Retinal pigment epithelial cell (primary cell): ENCODE measurements around the gene MRLN.
"Not testable (repeated sequence)": the region's sequence is repeated elsewhere in the genome, so short reads cannot be mapped to it uniquely, and the experiment has no call there.

Source experiments
- DNase-seq: peaks from one replicate; pipeline ENCODE4 v3.0.0-alpha.2; 2010; ENCODE audit warnings: low read depth
- H3K4me3 ChIP-seq: 2 replicates; pipeline ENCODE4 v1.5.1; 2011; ENCODE audit warnings: mild to moderate bottlenecking, low read length, control low read depth, moderate library complexity
- TF ChIP-seq, protein P1 (sequence below): conservative IDR thresholded peaks from 2 replicates; pipeline ENCODE4 v1.5.1; 2011; ENCODE audit warnings: low read depth, low read length, control low read depth, inconsistent platforms

The MRLN gene

DNA sequence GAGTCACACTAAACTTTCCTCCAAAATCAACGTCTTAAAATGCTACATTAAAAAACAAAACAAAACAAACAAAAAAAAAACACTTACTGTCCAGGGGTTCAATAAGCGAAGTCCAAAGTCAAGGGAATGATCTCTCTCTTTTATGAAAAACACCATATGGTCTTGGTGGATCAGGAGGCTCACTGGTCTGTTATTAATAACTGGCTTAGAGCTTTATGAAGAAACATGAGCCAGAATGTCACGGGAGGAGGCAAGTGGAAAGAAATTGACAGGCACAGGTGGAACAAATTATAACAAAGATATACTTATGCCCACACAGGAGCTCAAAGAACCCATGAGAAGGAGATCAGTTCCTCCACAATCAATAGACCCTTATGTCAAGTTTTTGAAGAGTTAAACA lies at the start of gene MRLN:
Gene MRLN, minus strand, starts transcription at position 189 of the 400 bp plus-strand sequence.
- DNase-seq, result no peak
- TF ChIP-seq, protein P1, sequence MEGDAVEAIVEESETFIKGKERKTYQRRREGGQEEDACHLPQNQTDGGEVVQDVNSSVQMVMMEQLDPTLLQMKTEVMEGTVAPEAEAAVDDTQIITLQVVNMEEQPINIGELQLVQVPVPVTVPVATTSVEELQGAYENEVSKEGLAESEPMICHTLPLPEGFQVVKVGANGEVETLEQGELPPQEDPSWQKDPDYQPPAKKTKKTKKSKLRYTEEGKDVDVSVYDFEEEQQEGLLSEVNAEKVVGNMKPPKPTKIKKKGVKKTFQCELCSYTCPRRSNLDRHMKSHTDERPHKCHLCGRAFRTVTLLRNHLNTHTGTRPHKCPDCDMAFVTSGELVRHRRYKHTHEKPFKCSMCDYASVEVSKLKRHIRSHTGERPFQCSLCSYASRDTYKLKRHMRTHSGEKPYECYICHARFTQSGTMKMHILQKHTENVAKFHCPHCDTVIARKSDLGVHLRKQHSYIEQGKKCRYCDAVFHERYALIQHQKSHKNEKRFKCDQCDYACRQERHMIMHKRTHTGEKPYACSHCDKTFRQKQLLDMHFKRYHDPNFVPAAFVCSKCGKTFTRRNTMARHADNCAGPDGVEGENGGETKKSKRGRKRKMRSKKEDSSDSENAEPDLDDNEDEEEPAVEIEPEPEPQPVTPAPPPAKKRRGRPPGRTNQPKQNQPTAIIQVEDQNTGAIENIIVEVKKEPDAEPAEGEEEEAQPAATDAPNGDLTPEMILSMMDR, result no peak
- H3K4me3 ChIP-seq, result no peak within 1 kb of the TSS

DNA sequence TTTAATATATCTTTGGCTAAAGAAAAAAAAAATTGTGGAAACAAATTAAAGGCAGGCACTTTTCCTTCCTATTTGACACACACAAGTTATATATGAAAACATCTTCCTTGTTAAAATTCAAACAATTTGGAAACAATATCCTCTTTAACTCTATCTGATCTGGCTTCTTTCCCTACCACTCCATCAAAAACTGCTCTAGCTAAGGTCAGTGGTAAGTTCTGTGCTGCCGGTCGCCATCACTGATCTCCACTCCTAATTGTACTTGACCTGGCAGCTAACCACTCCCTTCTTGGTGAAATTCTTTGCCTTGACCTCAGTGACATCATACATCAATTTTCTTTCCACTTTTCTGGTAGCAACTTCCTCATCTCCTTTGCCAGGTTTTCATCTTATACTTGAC lies 47.9 kb upstream of the MRLN start:
- TF ChIP-seq, protein P1, result no peak
- no peak overlapping the region for H3K4me3 ChIP-seq
- peak; percentile 13 for DNase-seq

DNA sequence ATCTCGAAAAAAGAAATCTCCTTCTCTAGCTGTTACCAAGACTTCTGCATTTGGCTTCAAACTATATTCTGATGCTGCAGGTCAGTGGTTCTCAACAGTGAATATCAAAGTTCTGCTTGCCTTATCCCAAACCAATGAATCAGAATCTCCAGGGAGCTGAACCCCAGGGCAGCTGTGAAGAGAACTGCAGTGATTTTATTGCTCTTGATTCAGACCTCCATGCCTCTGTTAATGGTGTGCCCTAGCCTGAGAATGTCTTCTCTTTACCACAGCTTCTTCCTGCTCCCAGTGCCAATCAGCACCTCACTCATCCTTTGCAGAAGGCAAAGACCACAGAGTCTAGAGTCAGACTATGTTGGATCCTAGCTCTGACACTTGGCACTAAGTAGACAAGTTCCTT lies 46.2 kb upstream of the MRLN start:
- TF ChIP-seq, protein P1, result no peak
- no peak overlapping the region for H3K4me3 ChIP-seq
- no peak for DNase-seq

DNA sequence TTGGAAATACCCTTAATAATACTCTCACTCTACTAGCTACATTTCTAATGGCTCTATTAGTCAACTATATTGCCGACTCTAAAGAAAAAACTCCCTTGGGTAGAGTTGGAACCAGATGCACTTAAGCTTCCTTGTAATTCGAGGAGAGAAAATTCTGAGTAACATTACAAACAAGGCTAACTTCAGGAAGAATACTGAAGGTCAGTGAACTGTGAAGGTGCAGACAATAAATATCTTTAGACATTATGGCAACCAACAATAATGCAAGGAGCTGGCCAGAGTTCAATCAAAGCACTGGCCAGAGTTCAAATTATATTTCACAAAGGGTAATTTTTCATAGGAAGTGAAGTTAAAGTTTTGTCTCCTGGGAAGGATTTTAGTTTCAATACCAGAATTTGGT lies 40.7 kb upstream of the MRLN start:
- peak; percentile 7 for DNase-seq
- TF ChIP-seq, protein P1, result no peak
- H3K4me3 ChIP-seq, result no peak overlapping the region

DNA sequence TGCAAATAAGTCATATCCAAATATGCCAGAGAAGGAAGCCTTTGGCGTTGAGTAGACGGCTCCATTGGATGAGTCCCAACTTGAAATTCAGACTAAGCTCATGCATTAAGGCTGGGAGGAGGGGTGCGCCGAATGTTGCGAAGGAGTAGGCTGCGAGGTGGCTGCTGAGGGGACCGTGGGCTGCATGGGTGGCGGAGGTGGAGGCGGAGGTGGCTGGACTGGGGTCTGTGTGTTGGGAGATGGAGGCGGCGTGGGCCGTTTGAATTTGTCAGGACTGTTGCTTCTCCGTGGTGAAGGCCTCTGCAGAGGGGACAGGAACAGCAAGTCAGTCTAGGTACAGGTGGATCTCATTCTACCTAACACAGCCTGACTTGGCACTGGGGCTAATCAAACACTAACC lies 39.6 kb upstream of the MRLN start:
- no peak for DNase-seq
- TF ChIP-seq, protein P1, result no peak
- no peak overlapping the region for H3K4me3 ChIP-seq

DNA sequence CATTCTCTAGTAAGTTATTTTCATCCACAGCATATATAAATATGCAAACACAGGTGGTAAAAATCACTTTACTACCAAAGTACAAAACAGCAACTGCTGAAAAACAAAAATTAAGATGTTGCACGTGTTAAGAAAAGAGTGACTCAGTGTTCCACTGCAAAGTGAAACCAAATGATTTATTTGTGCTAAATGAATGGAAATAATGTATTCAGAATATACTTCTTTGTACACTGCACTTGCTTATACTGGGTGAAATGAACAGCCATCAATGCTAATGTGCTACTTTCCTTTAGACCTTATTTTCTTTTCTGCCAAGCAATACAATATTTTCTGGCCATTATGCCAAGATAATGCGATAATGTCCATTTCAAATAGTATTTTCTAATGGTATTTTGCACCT lies 38.3 kb upstream of the MRLN start:
- TF ChIP-seq, protein P1, result no peak
- H3K4me3 ChIP-seq, result no peak overlapping the region
- DNase-seq, result no peak

DNA sequence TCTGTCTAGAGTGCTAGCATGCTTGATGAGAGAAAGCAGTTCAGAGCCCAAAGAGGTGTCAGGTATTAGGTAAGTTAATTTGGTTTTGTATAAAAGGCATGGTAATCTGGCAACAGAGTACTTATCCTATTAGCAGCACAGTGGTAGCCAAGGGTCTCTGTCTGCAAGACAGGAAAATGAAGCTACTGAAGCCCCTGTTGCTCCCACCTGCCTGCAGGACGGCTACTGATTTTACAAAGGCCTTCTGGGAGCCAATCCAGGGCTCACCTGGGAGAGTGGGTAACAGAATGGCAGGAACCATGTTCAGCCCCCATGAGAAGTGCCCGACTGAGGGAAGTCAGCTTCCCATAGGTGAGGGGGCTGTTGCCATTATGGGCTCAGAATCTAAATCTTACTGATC lies 36.8 kb upstream of the MRLN start:
- DNase-seq, H3K4me3 ChIP-seq: not testable (repeated sequence)

DNA sequence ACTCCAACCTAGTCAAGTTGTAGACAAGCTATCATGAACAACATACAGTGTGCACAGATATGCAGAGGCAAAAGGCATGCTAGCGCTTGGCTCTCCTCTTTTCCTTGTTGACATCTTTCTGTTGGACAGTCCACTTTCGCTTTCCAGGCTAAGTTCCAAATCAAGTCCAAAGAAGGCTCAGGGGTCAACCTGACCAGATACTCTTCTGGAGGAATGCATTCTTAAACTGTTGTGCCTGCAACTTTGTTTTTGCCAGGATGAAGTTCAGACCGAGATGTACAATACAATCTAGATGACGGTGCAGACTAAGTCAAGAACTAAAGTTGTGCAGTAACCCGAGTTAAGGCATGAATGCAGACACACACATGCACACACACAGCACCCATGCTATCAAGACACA lies 35.7 kb upstream of the MRLN start:
- not testable (repeated sequence) for H3K4me3 ChIP-seq, DNase-seq

DNA sequence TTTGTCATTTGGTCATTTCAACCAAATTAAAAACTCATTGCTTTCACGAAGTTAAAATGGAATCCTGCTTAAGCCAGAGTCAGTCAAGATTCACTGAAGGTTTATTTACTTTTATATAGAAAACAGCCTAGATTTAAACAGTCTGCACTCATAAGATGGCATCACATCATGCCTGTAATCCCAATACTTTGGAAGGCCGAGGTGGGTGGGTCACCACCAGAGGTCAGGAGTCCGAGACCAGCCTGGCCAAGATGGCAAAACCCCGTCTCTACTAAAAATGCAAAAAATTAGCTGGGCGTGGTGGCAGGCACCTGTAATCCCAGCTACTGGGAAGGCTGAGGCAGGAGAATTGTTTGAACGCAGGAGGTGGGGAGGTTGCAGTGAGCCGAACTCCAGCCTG lies 33.8 kb upstream of the MRLN start:
- not testable (repeated sequence) for DNase-seq, H3K4me3 ChIP-seq

DNA sequence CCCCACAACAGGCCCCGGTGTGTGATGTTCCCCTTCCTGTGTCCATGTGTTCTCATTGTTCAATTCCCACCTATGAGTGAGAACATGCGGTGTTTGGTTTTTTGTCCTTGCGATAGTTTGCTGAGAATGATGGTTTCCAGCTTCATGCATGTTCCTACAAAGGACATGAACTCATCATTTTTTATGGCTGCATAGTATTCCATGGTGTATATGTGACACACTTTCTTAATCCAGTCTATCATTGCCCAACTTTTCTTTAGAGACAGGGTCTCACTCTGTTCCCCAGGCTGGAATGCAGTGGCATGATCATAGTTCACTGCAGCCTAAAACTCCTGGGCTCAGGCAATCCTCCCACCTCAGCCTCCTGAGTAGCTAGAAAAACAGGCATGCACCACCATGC lies 32.2 kb upstream of the MRLN start:
- H3K4me3 ChIP-seq, DNase-seq: not testable (repeated sequence)
